A549 (cell line): ENCODE data around the gene E2F2. TPM values are rescaled to one million over a fixed set of nuclear protein-coding genes. Genes with fewer than 3 reads are reported as not detected.

Experiments used
- ATAC-seq, 2 experiments: fragments of 200-7000 bp in 1 of 2; fragments of >200 bp in 1 of 2; cut with Nextera tagmentation in 1 of 2; cut with Tn5 transposase in 1 of 2; 3 replicates each; pipeline versions ENCODE4 v1.8.0 to v1.9.1; 2018 to 2020; ENCODE audit warnings: mild to moderate bottlenecking in 1 of 2, moderate library complexity in 1 of 2
- CTCF ChIA-PET: fragments of 300-600 bp; sonication (Branson Sonifier 250); formaldehyde crosslinking; extraction: SDS; loops from one replicate; lab custom pipeline; 2021; ENCODE audit warnings: antibody characterized with exemption, inconsistent platforms; lab: Yijun Ruan, JAX
- POLR2A ChIA-PET: fragments of 350-600 bp; formaldehyde crosslinking; extraction: SDS; loops from one replicate; lab custom pipeline; 2021; ENCODE audit warnings: antibody characterized with exemption, inconsistent platforms; lab: Yijun Ruan, JAX
- DNase-seq, 2 experiments: peaks; one replicate each; pipeline versions ENCODE4 v3.0.0 to v3.0.0-alpha.2; 2011 to 2016; ENCODE audit warnings: low read depth in 1 of 2, low spot score in 1 of 2
- FAIRE-seq: peaks from 2 replicates; lab custom pipeline; 2011; peaks lifted over from hg19 to GRCh38; lab: Jason Lieb, UNC
- H3K27ac ChIP-seq, 2 experiments: fragments of >200 bp; sonication (Bioruptor Twin); formaldehyde crosslinking; 3 replicates each; pipeline ENCODE4 v1.5.1; 2016 to 2017
- H3K4me1 ChIP-seq: fragments of >200 bp; sonication (Bioruptor Twin); formaldehyde crosslinking; 3 replicates; pipeline ENCODE4 v1.6.1; 2016
- H3K4me2 ChIP-seq: fragments of >200 bp; sonication (Bioruptor Twin); formaldehyde crosslinking; 3 replicates; pipeline ENCODE4 v1.6.1; 2016
- H3K4me3 ChIP-seq: fragments of >200 bp; sonication (Bioruptor Twin); formaldehyde crosslinking; 3 replicates; pipeline ENCODE4 v1.5.1; 2016
- H3K9me3 ChIP-seq: fragments of >200 bp; sonication (Bioruptor Twin); formaldehyde crosslinking; 3 replicates; pipeline ENCODE4 v1.6.1; 2016
- ATOH8 ChIP-seq: fragments of 250-450 bp; sonication (Bioruptor Pico); IDR thresholded peaks from 2 replicates; pipeline ENCODE4 v1.5.0; 2020; ENCODE audit warnings: low read depth, mild to moderate bottlenecking, moderate library complexity
- BHLHE40 ChIP-seq: IDR thresholded peaks from 2 replicates; pipeline ENCODE4 v1.6.1; 2012; ENCODE audit warnings: low read depth, low read length, inconsistent platforms
- CBX2 ChIP-seq: fragments of 200-600 bp; sonication (generic); IDR thresholded peaks from 2 replicates; pipeline ENCODE4 v1.6.1; 2016; ENCODE audit warnings: low read depth, mild to moderate bottlenecking, borderline replicate concordance
- CBX8 ChIP-seq: fragments of 200-600 bp; sonication (generic); IDR thresholded peaks from 2 replicates; pipeline ENCODE4 v1.6.1; 2016
- CEBPB ChIP-seq, 2 experiments: fragments of >200 bp in 1 of 2; sonication (Bioruptor Twin) in 1 of 2; formaldehyde crosslinking in 1 of 2; IDR thresholded peaks; 2 replicates each; pipeline ENCODE4 v1.6.1; 2012 to 2016
- CHD4 ChIP-seq: fragments of 200-600 bp; sonication (generic); IDR thresholded peaks from 2 replicates; pipeline ENCODE4 v1.6.1; 2016; ENCODE audit warnings: antibody characterized with exemption, mild to moderate bottlenecking, borderline replicate concordance
- CTCF ChIP-seq: fragments of >200 bp; sonication (Bioruptor Twin); formaldehyde crosslinking; IDR thresholded peaks from 3 replicates; pipeline ENCODE4 v1.5.1; 2016
- EHMT2 ChIP-seq: fragments of 200-600 bp; sonication (generic); IDR thresholded peaks from 2 replicates; pipeline ENCODE4 v1.6.1; 2016; ENCODE audit warnings: antibody characterized with exemption, low read depth, mild to moderate bottlenecking, moderate library complexity
- EP300 ChIP-seq, 2 experiments: fragments of >200 bp; sonication (Bioruptor Twin); formaldehyde crosslinking; IDR thresholded peaks; 2 replicates in 1 of 2; 3 replicates in 1 of 2; pipeline ENCODE4 v1.6.1; 2016 to 2017
- FOSL2 ChIP-seq, 2 experiments: fragments of 450-650 bp in 1 of 2; fragments of >200 bp in 1 of 2; sonication (Bioruptor Twin) in 1 of 2; formaldehyde crosslinking; IDR thresholded peaks; 2 replicates each; pipeline versions ENCODE4 v1.5.0 to v1.6.1; 2016 to 2020; ENCODE audit warnings: mild to moderate bottlenecking in 1 of 2, moderate library complexity in 1 of 2
- GATA3 ChIP-seq: IDR thresholded peaks from 2 replicates; pipeline ENCODE4 v1.6.1; 2012; ENCODE audit warnings: borderline replicate concordance
- HDAC2 ChIP-seq: fragments of 200-600 bp; sonication (generic); IDR thresholded peaks from 2 replicates; pipeline ENCODE4 v1.6.1; 2016
- HES2 ChIP-seq: fragments of >200 bp; sonication (Bioruptor Twin); formaldehyde crosslinking; IDR thresholded peaks from 2 replicates; pipeline ENCODE4 v1.6.1; 2016
- HMGXB4 ChIP-seq: fragments of 250-450 bp; sonication (Bioruptor Pico); IDR thresholded peaks from 2 replicates; pipeline ENCODE4 v1.5.0; 2021; ENCODE audit warnings: mild to moderate bottlenecking, moderate library complexity, borderline replicate concordance
- HOXA7 ChIP-seq: fragments of 250-450 bp; sonication (Bioruptor Pico); IDR thresholded peaks from 2 replicates; pipeline ENCODE4 v1.5.0; 2020; ENCODE audit warnings: mild to moderate bottlenecking, moderate library complexity
- HOXB5 ChIP-seq: fragments of 250-450 bp; sonication (Bioruptor Pico); IDR thresholded peaks from 2 replicates; pipeline ENCODE4 v1.5.0; 2020; ENCODE audit warnings: mild to moderate bottlenecking, moderate library complexity
- JUN ChIP-seq, 2 experiments: fragments of >200 bp; sonication (Bioruptor Twin); formaldehyde crosslinking; IDR thresholded peaks; 2 replicates in 1 of 2; 3 replicates in 1 of 2; pipeline ENCODE4 v1.6.1; 2016 to 2017
- JUNB ChIP-seq: fragments of >200 bp; sonication (Bioruptor Twin); formaldehyde crosslinking; IDR thresholded peaks from 2 replicates; pipeline ENCODE4 v1.6.1; 2016
- KDM5A ChIP-seq: fragments of 200-600 bp; sonication (generic); IDR thresholded peaks from 2 replicates; pipeline ENCODE4 v1.6.1; 2016; ENCODE audit warnings: antibody characterized with exemption, mild to moderate bottlenecking
- MAX ChIP-seq: IDR thresholded peaks from 2 replicates; pipeline ENCODE4 v1.6.1; 2012
- MYC ChIP-seq: IDR thresholded peaks from 2 replicates; pipeline ENCODE4 v1.6.1; 2012; ENCODE audit warnings: mild to moderate bottlenecking, inconsistent platforms, low read length, improper control_type of control experiment, borderline replicate concordance
- NPAS2 ChIP-seq: fragments of 250-450 bp; sonication (Bioruptor Pico); IDR thresholded peaks from 2 replicates; pipeline ENCODE4 v1.8.0; 2022; ENCODE audit warnings: mild to moderate bottlenecking, moderate library complexity, borderline replicate concordance
- PHF8 ChIP-seq: fragments of 200-600 bp; sonication (generic); IDR thresholded peaks from 2 replicates; pipeline ENCODE4 v1.6.1; 2016; ENCODE audit warnings: low read depth, mild to moderate bottlenecking, antibody characterized with exemption, moderate library complexity, borderline replicate concordance
- POLR2A ChIP-seq: IDR thresholded peaks from 2 replicates; pipeline ENCODE4 v1.6.1; 2012; ENCODE audit warnings: mild to moderate bottlenecking, low read length
- RAD21 ChIP-seq, 2 experiments: fragments of >200 bp in 1 of 2; sonication (Bioruptor Twin) in 1 of 2; formaldehyde crosslinking in 1 of 2; IDR thresholded peaks in 1 of 2; conservative IDR thresholded peaks in 1 of 2; 2 replicates in 1 of 2; 3 replicates in 1 of 2; pipeline ENCODE4 v1.6.1; 2012 to 2018; ENCODE audit warnings: inconsistent platforms in 1 of 2
- REST ChIP-seq: fragments of 200-600 bp; sonication (generic); IDR thresholded peaks from 2 replicates; pipeline ENCODE4 v1.6.1; 2016; ENCODE audit warnings: antibody characterized with exemption, mild to moderate bottlenecking, moderate library complexity
- RFX5 ChIP-seq: fragments of 450-650 bp; IDR thresholded peaks from 2 replicates; pipeline ENCODE4 v1.7.1; 2014; ENCODE audit warnings: antibody characterized with exemption, mild to moderate bottlenecking, moderate library complexity
- RNF2 ChIP-seq: fragments of 200-600 bp; sonication (generic); IDR thresholded peaks from 2 replicates; pipeline ENCODE4 v1.6.1; 2016; ENCODE audit warnings: low read depth, mild to moderate bottlenecking, antibody characterized with exemption, moderate library complexity, borderline replicate concordance
- SREBF2 ChIP-seq: fragments of 450-650 bp; IDR thresholded peaks from 2 replicates; pipeline ENCODE4 v1.6.1; 2014; ENCODE audit warnings: mild to moderate bottlenecking, moderate library complexity
- TFCP2L1 ChIP-seq: fragments of 250-450 bp; sonication (Bioruptor Pico); IDR thresholded peaks from 2 replicates; pipeline ENCODE4 v1.5.0; 2021; ENCODE audit warnings: mild to moderate bottlenecking
- TP53 ChIP-seq: fragments of 250-450 bp; sonication (Bioruptor Pico); IDR thresholded peaks from 2 replicates; pipeline ENCODE4 v1.5.0; 2021; ENCODE audit warnings: mild to moderate bottlenecking, moderate library complexity
- USF2 ChIP-seq: fragments of 450-650 bp; IDR thresholded peaks from 2 replicates; pipeline ENCODE4 v1.6.1; 2014; ENCODE audit warnings: antibody characterized with exemption
- WGBS: methylation state at CpG from one replicate; pipeline ENCODE4 v1.1.6; 2017; ENCODE audit errors: missing lambda C conversion rate; 5-methylcytosine and 5-hydroxymethylcytosine counted together
- polyA plus RNA-seq, 4 experiments: library from polyadenylated mRNA; depleted of rRNA in 3 of 4; stranded (reverse); fragments of >200 nt; fragmentation: RNase III in 1 of 4; extraction: RNeasy Plus Mini Kit Qiagen cat#74134 plus additional on column Dnase treatment in 1 of 4; gene quantifications; 2 replicates in 3 of 4; 3 replicates in 1 of 4; pipeline ENCODE4 v1.2.3, GENCODE V29; 2011 to 2017

The E2F2 gene
- polyA plus RNA-seq, 2 of the 4 experiments (the other 2 are of a cell fraction) = 0.90 to 3.4 TPM

- no peak for FAIRE-seq
- peak; percentile 91 to 92 for DNase-seq
- ChIA-PET CTCF (interaction anchor here (0.6 to 29.3 kb wide), 42 partner anchors 10 to 563 kb away, joined by 3 to 699 read pairs (median 5); partner anchors contain the start of genes E2F2, HNRNPR, HTR1D and RPL11), POLR2A (interaction anchor here (0.5 to 1.0 kb wide), 4 partner anchors 43 to 130 kb away, joined by 3 to 5 read pairs (median 4); no protein-coding TSS in a partner anchor)
- Histone ChIP-seq H3K4me1 (peaks cover 15% of the 10 kb centered on the region), H3K4me2 (peak overlapping the region; percentile 78), H3K9me3 (no peaks in the 10 kb centered on the region), H3K27ac (peak overlapping the region; percentile 56 to 77), H3K4me3 (no peak overlapping the region)
- peak; percentile 93 to 98 for ATAC-seq
- 12% methylated on average over 16 of the region's 16 CpGs for WGBS
- TF ChIP-seq GATA3 (peak; percentile 89), EP300 (IDR thresholded peaks at IDR 0.05) (no peak), RFX5 (no peak), CEBPB (IDR thresholded peaks at IDR 0.05) (no peak), HMGXB4 (CRISPR knock-in tag) (no peak), JUNB (no peak), HOXB5 (CRISPR knock-in tag) (no peak), HDAC2 (no peak), TFCP2L1 (CRISPR knock-in tag) (no peak), MAX (peak; percentile 44; the same call in 1 of the 2 replicates), HES2 (no peak), USF2 (no peak), CBX8 (no peak), RNF2 (no peak), TP53 (CRISPR knock-in tag) (no peak), REST (no peak), SREBF2 (no peak), BHLHE40 (no peak), EHMT2 (no peak), POLR2A (no peak), RAD21 (conservative IDR thresholded peaks at IDR 0.05 in 1 of 2, IDR thresholded peaks at IDR 0.05 in 1 of 2) (peak; percentile 92 to 95), PHF8 (no peak), KDM5A (no peak), NPAS2 (CRISPR knock-in tag) (no peak), CBX2 (no peak), MYC (no peak), FOSL2 (IDR thresholded peaks at IDR 0.05) (no peak), FOSL2 (CRISPR knock-in tag; IDR thresholded peaks at IDR 0.05) (no peak), ATOH8 (CRISPR knock-in tag) (no peak), HOXA7 (CRISPR knock-in tag) (no peak), CHD4 (no peak), JUN (IDR thresholded peaks at IDR 0.05) (no peak), CTCF (peak; percentile 81)
These were observed 8.7 kb upstream of the E2F2 start for GRCh38 chr1:23539698-23540266.
